Thymus (tissue), 2 donors: ENCODE data around the gene PDPK1. TPM values are rescaled to one million over a fixed set of nuclear protein-coding genes. Genes with fewer than 3 reads are reported as not detected.

Source experiments
- polyA plus RNA-seq: library from polyadenylated mRNA; stranded (reverse); fragments of 200-250 nt; gene quantifications from one replicate; pipeline ENCODE4 v1.2.3, GENCODE V29; 2013
- total RNA-seq: library from RNA; stranded (reverse); fragments of 120-200 nt; gene quantifications from one replicate; pipeline ENCODE4 v1.2.4, GENCODE V29; 2013
- donor health status: healthy.

Gene PDPK1
- total and polyA plus RNA-seq, 2 donors: 14.1 to 17.2 TPM

Other genes with a start within 250 kb of the PDPK1 start
- gene ABCA3, start 197.3 kb upstream of the PDPK1 start, total RNA-seq: 8.4 TPM
- gene ABCA3, start 197.3 kb upstream of the PDPK1 start, polyA plus RNA-seq: 8.6 TPM
- gene CCNF, start 108.6 kb upstream of the PDPK1 start, total RNA-seq: 22.7 TPM
- 4.0 TPM for gene CCNF, start 108.6 kb upstream of the PDPK1 start, polyA plus RNA-seq
- 11.0 TPM for gene TEDC2, start 77.9 kb upstream of the PDPK1 start, total RNA-seq
- gene TEDC2, start 77.9 kb upstream of the PDPK1 start, polyA plus RNA-seq: 1.8 TPM
- 0.71 TPM for gene NTN3, start 66.7 kb upstream of the PDPK1 start, total RNA-seq
- 0.02 TPM for gene NTN3, start 66.7 kb upstream of the PDPK1 start, polyA plus RNA-seq
- gene TBC1D24, start 62.9 kb upstream of the PDPK1 start, total RNA-seq: 3.5 TPM
- 3.7 TPM for gene TBC1D24, start 62.9 kb upstream of the PDPK1 start, polyA plus RNA-seq
- gene ATP6V0C, start 24.1 kb upstream of the PDPK1 start, total RNA-seq: 11.0 TPM
- gene ATP6V0C, start 24.1 kb upstream of the PDPK1 start, polyA plus RNA-seq: 103 TPM
- 22.1 TPM for gene AMDHD2, start 17.6 kb upstream of the PDPK1 start, total RNA-seq
- 33.2 TPM for gene AMDHD2, start 17.6 kb upstream of the PDPK1 start, polyA plus RNA-seq
- 0.47 TPM for gene CEMP1, start 6.6 kb upstream of the PDPK1 start, total RNA-seq
- gene CEMP1, start 6.6 kb upstream of the PDPK1 start, polyA plus RNA-seq: 1.2 TPM
- 18.5 TPM for gene KCTD5, start 144.5 kb downstream of the PDPK1 start, total RNA-seq
- 21.8 TPM for gene KCTD5, start 144.5 kb downstream of the PDPK1 start, polyA plus RNA-seq
- 0.28 TPM for gene PRSS27, start 182.2 kb downstream of the PDPK1 start, total RNA-seq
- 6.5 TPM for gene PRSS27, start 182.2 kb downstream of the PDPK1 start, polyA plus RNA-seq
- gene SRRM2, start 214.6 kb downstream of the PDPK1 start, total RNA-seq: 42.4 TPM
- gene SRRM2, start 214.6 kb downstream of the PDPK1 start, polyA plus RNA-seq: 690 TPM
- gene ELOB, start 239.3 kb downstream of the PDPK1 start, total RNA-seq: 349 TPM
- 287 TPM for gene ELOB, start 239.3 kb downstream of the PDPK1 start, polyA plus RNA-seq
- 0.05 TPM for gene PRSS33, start 249.5 kb downstream of the PDPK1 start, total RNA-seq
- 0.37 TPM for gene PRSS33, start 249.5 kb downstream of the PDPK1 start, polyA plus RNA-seq